ENCODE measurements around the gene FAM210B. TPM values are rescaled to one million over a fixed set of nuclear protein-coding genes. Genes with fewer than 3 reads are reported as not detected.
"Not testable (repeated sequence)": the region's sequence is repeated elsewhere in the genome, so short reads cannot be mapped to it uniquely, and the experiment has no call there.

The FAM210B gene
- total and polyA plus RNA-seq, 2 of the 8 experiments (the other 6 are each of a cell fraction or from before 2014, with no cell fraction given), result 9.4 to 15.0 TPM

DNA sequence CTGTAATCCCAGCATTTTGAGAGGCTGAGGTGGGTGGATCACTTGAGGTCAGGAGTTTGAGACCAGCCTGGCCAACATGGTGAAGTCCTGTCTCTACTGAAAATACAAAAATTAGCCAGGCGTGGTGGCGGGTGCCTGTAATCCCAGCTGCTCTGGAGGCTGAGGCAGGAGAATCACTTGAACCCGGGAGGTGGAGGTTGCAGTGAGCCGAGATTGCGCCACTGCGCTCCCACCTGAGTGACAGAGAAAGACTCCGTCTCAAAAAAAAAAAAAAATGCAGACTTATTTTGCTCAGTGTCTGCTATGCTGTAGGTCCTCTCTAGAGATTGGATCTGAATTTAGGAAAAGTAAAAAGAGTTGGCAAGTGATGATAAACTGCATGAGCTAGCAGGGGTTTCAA, 52.5 kb downstream of the FAM210B start:
- H4K8ac ChIP-seq (ENCODE audit: extremely low read depth, insufficient read depth, low read length); H3K27ac ChIP-seq (ENCODE audit: low read depth, low read length); H3K4me3 ChIP-seq (ENCODE audit: extremely low read depth in 1 of 4, insufficient read depth in 2 of 4, low read depth in 3 of 4, low read length in 4 of 4); H4K91ac ChIP-seq (replicated peaks; ENCODE audit: insufficient read length, low read length); H2BK20ac ChIP-seq (ENCODE audit: low read length); H3K4me2 ChIP-seq (ENCODE audit: insufficient read depth in 1 of 2, low read depth in 2 of 2, low read length in 2 of 2); H3K4me1 ChIP-seq (replicated peaks in 1 of 4; ENCODE audit: control insufficient read depth in 3 of 4, insufficient read depth in 4 of 4, low read length in 3 of 4); POLR2A ChIA-PET (ENCODE audit: partially characterized antibody); H3K79me2 ChIP-seq (ENCODE audit: control insufficient read depth in 1 of 2, insufficient read depth in 2 of 2, low read length in 2 of 2); H2AFZ ChIP-seq (ENCODE audit: low read length); H3K14ac ChIP-seq (ENCODE audit: insufficient read length); DNase-seq (ENCODE audit: low read depth in 1 of 2, low spot score in 2 of 2); H2BK12ac ChIP-seq (ENCODE audit: low read depth, low read length); H3K23me2 ChIP-seq (ENCODE audit: low read depth, low read length); H3K9ac ChIP-seq (replicated peaks in 1 of 4; ENCODE audit: extremely low read depth in 1 of 4, low read depth in 3 of 4, low read length in 3 of 4); H3K9me3 ChIP-seq (ENCODE audit: insufficient read depth in 2 of 2, low read depth in 1 of 2, low read length in 1 of 2); FAIRE-seq; H3K18ac ChIP-seq (ENCODE audit: extremely low read depth, low read length); H3K27me3 ChIP-seq (replicated peaks in 1 of 4; ENCODE audit: control insufficient read depth in 3 of 4, extremely low read depth in 1 of 4, insufficient read depth in 3 of 4, low read length in 3 of 4); H3K4ac ChIP-seq (replicated peaks; ENCODE audit: insufficient read length, low read depth, low read length); H2BK120ac ChIP-seq (replicated peaks; ENCODE audit: low read depth, low read length); H2BK15ac ChIP-seq (ENCODE audit: low read length); H3K56ac ChIP-seq (replicated peaks; ENCODE audit: insufficient read length, low read depth, low read length); H4K20me1 ChIP-seq (replicated peaks in 1 of 2; ENCODE audit: control insufficient read depth in 1 of 2, insufficient read depth in 2 of 2, low read length in 2 of 2); H3K23ac ChIP-seq (ENCODE audit: insufficient read length); H3K79me1 ChIP-seq (ENCODE audit: low read depth, low read length); H4K5ac ChIP-seq (ENCODE audit: insufficient read length, low read depth, low read length); H2AK5ac ChIP-seq (ENCODE audit: low read depth, low read length); H2BK5ac ChIP-seq (ENCODE audit: low read depth, low read length): not testable (repeated sequence)
- CTCF ChIA-PET (ENCODE audit: partially characterized antibody), result interaction anchor here (0.7 to 1.0 kb wide), 2 partner anchors 11 to 94 kb away, joined by 3 read pairs; no protein-coding TSS in a partner anchor
- H3K36me3 ChIP-seq (ENCODE audit: control insufficient read depth in 2 of 4, insufficient read depth in 4 of 4, low read length in 3 of 4), result peaks cover 0 to 22% (median 10%) of the 10 kb centered on the region in 4 experiments; a peak in 6 of 8 replicates
- WGBS, 2 experiments (ENCODE audit: extremely low coverage in 1 of 2, insufficient coverage in 1 of 2, insufficient read length in 1 of 2, insufficient replicate concordance in 2 of 2, low coverage in 1 of 2, low lambda C conversion rate in 2 of 2, missing lambda C conversion rate in 1 of 2), result 93% methylated on average over 7 of the region's 7 CpGs; no CpG with 5 or more reads in 1 of the 2 experiments

All from H1 (cell line).